ENCODE data around the gene MED25. TPM values are rescaled to one million over a fixed set of nuclear protein-coding genes. Genes with fewer than 3 reads are reported as not detected.

Gene MED25
- total and polyA plus RNA-seq, 2 of the 8 experiments (the other 6 are each of a cell fraction or from before 2014, with no cell fraction given): 21.6 to 71.4 TPM

- Histone ChIP-seq H4K20me1 (replicated peaks in 1 of 2; ENCODE audit: control insufficient read depth in 1 of 2, insufficient read depth in 2 of 2, low read length in 2 of 2) (peaks cover 15 to 20% of the 10 kb centered on the region in 2 experiments), H3K27me3 (replicated peaks in 1 of 4; ENCODE audit: control insufficient read depth in 3 of 4, extremely low read depth in 1 of 4, insufficient read depth in 3 of 4, low read length in 3 of 4) (no peaks in the 10 kb centered on the region; a peak in 1 of 7 replicates), H2AFZ (ENCODE audit: low read length) (no peak overlapping the region), H3K4ac (replicated peaks; ENCODE audit: insufficient read length, low read depth, low read length) (no peak overlapping the region), H2BK12ac (ENCODE audit: low read depth, low read length) (no peak overlapping the region), H3K4me2 (ENCODE audit: insufficient read depth in 1 of 2, low read depth in 2 of 2, low read length in 2 of 2) (no peak overlapping the region), H2BK20ac (ENCODE audit: low read length) (no peak overlapping the region), H3K18ac (ENCODE audit: extremely low read depth, low read length) (no peak overlapping the region), H2AK5ac (ENCODE audit: low read depth, low read length) (no peak overlapping the region), H4K5ac (ENCODE audit: insufficient read length, low read depth, low read length) (no peak overlapping the region), H2BK5ac (ENCODE audit: low read depth, low read length) (no peak overlapping the region), H3K9me3 (ENCODE audit: insufficient read depth in 2 of 2, low read depth in 1 of 2, low read length in 1 of 2) (no peaks in the 10 kb centered on the region), H4K8ac (ENCODE audit: extremely low read depth, insufficient read depth, low read length) (no peak overlapping the region), H3K27ac (ENCODE audit: low read depth, low read length) (no peak overlapping the region), H3K36me3 (ENCODE audit: control insufficient read depth in 2 of 4, insufficient read depth in 4 of 4, low read length in 3 of 4) (peaks cover 0 to 7% (median 1%) of the 10 kb centered on the region in 4 experiments; a peak in 2 of 8 replicates), H3K14ac (ENCODE audit: insufficient read length) (no peak overlapping the region), H3K79me2 (ENCODE audit: control insufficient read depth in 1 of 2, insufficient read depth in 2 of 2, low read length in 2 of 2) (peaks cover 17 to 22% of the 10 kb centered on the region in 2 experiments), H2BK15ac (ENCODE audit: low read length) (no peak overlapping the region), H3K23ac (ENCODE audit: insufficient read length) (no peak overlapping the region), H3K23me2 (ENCODE audit: low read depth, low read length) (peaks cover 10% of the 10 kb centered on the region; the same call in 1 of the 2 replicates), H3K9ac (replicated peaks in 1 of 4; ENCODE audit: extremely low read depth in 1 of 4, low read depth in 3 of 4, low read length in 3 of 4) (no peak overlapping the region), H4K91ac (replicated peaks; ENCODE audit: insufficient read length, low read length) (no peak overlapping the region), H3K4me3 (ENCODE audit: extremely low read depth in 1 of 4, insufficient read depth in 2 of 4, low read depth in 3 of 4, low read length in 4 of 4) (no peak overlapping the region), H2BK120ac (replicated peaks; ENCODE audit: low read depth, low read length) (no peak overlapping the region), H3K4me1 (replicated peaks in 1 of 4; ENCODE audit: control insufficient read depth in 3 of 4, insufficient read depth in 4 of 4, low read length in 3 of 4) (peaks cover 3 to 9% (median 6%) of the 10 kb centered on the region in 4 experiments), H3K79me1 (ENCODE audit: low read depth, low read length) (peaks cover 18% of the 10 kb centered on the region), H3K56ac (replicated peaks; ENCODE audit: insufficient read length, low read depth, low read length) (no peak overlapping the region)
- ChIA-PET CTCF (ENCODE audit: partially characterized antibody) (interaction anchor here (1.1 to 1.7 kb wide), 3 partner anchors 9 to 48 kb away, joined by 3 to 5 read pairs (median 4); no protein-coding TSS in a partner anchor), POLR2A (ENCODE audit: partially characterized antibody) (interaction anchor here (1.0 to 12.4 kb wide), 8 partner anchors 12 to 219 kb away, joined by 3 to 247 read pairs (median 4); partner anchors contain the start of genes FUZ and PNKP)
- 94% methylated on average over 3 of the region's 3 CpGs; no CpG with 5 or more reads in 1 of the 2 experiments for WGBS, 2 experiments (ENCODE audit: extremely low coverage in 1 of 2, insufficient coverage in 1 of 2, insufficient read length in 1 of 2, insufficient replicate concordance in 2 of 2, low coverage in 1 of 2, low lambda C conversion rate in 2 of 2, missing lambda C conversion rate in 1 of 2)
- DNase-seq (ENCODE audit: low read depth in 1 of 2, low spot score in 2 of 2): no peak
- TF ChIP-seq SP4 (IDR thresholded peaks at IDR 0.05; ENCODE audit: low read length) (no peak), FOSL1 (IDR thresholded peaks at IDR 0.05; ENCODE audit: insufficient read depth, low read depth, low read length) (no peak), ATF3 (IDR thresholded peaks at IDR 0.05; ENCODE audit: insufficient read depth, low read depth, low read length) (no peak), RBBP5 (IDR thresholded peaks at IDR 0.05; ENCODE audit: borderline replicate concordance, low read depth, low read length) (no peak), SIRT6 (IDR thresholded peaks at IDR 0.05; ENCODE audit: low read length) (no peak), GTF2F1 (IDR thresholded peaks at IDR 0.05; ENCODE audit: borderline replicate concordance, low read depth, low read length) (no peak), CHD2 (IDR thresholded peaks at IDR 0.05; ENCODE audit: low read length) (no peak), ZNF274 (IDR thresholded peaks at IDR 0.05; ENCODE audit: borderline replicate concordance, extremely low read depth, low read length) (no peak)
- no peak for FAIRE-seq
Observed at GRCh38 chr19:49848938-49849337, 30.8 kb downstream of the MED25 start.
